Measurements from ENCODE around the gene IL11. TPM values are rescaled to one million over a fixed set of nuclear protein-coding genes. Genes with fewer than 3 reads are reported as not detected.
A peak's percentile ranks its signal among the peaks of the same experiment; 100 is the strongest.

Gene IL11
- total and polyA plus RNA-seq, 2 of the 13 experiments (the other 11 are each of a cell fraction or from before 2014, with no cell fraction given) = 2.5 to 2.9 TPM

- TF ChIP-seq PRDM4 (CRISPR knock-in tag; IDR thresholded peaks at IDR 0.05; ENCODE audit: borderline replicate concordance) (no peak), ZNF274 (CRISPR knock-in tag; IDR thresholded peaks at IDR 0.05) (no peak), ZNF12 (CRISPR knock-in tag; IDR thresholded peaks at IDR 0.05) (no peak), ZNF256 (CRISPR knock-in tag; conservative IDR thresholded peaks at IDR 0.05) (no peak), NBN (conservative IDR thresholded peaks at IDR 0.05) (no peak), RNF2 (conservative IDR thresholded peaks at IDR 0.05; ENCODE audit: low read depth) (no peak), NR2C2 (CRISPR knock-in tag; IDR thresholded peaks at IDR 0.05; ENCODE audit: borderline replicate concordance) (no peak), HINFP (CRISPR knock-in tag; IDR thresholded peaks at IDR 0.05; ENCODE audit: low read depth) (no peak), ZNF432 (CRISPR knock-in tag; IDR thresholded peaks at IDR 0.05; ENCODE audit: borderline replicate concordance) (no peak), SNRNP70 (IDR thresholded peaks at IDR 0.05; ENCODE audit: low read depth, low read length) (no peak), CHD2 (IDR thresholded peaks at IDR 0.05; ENCODE audit: low read depth, low read length) (peak; percentile 76), RFX1 (IDR thresholded peaks at IDR 0.05) (peak; percentile 95), ZBTB7A (CRISPR knock-in tag; IDR thresholded peaks at IDR 0.05) (no peak), HBP1 (CRISPR knock-in tag; IDR thresholded peaks at IDR 0.05; ENCODE audit: low read depth) (no peak), RFXANK (CRISPR knock-in tag; IDR thresholded peaks at IDR 0.05) (0 out of 2 replicates have a peak, but pooled peaks have one; percentile 50), FOXM1 (CRISPR knock-in tag; IDR thresholded peaks at IDR 0.05) (no peak), E2F2 (CRISPR knock-in tag; IDR thresholded peaks at IDR 0.05; ENCODE audit: borderline replicate concordance) (no peak), NR3C1 (CRISPR knock-in tag; IDR thresholded peaks at IDR 0.05) (no peak), HNF4A (CRISPR knock-in tag; IDR thresholded peaks at IDR 0.05) (no peak), ZNF33A (CRISPR knock-in tag; IDR thresholded peaks at IDR 0.05; ENCODE audit: borderline replicate concordance) (no peak), ZBTB8A (CRISPR knock-in tag; IDR thresholded peaks at IDR 0.05; ENCODE audit: borderline replicate concordance, low read depth) (no peak), E2F5 (CRISPR knock-in tag; conservative IDR thresholded peaks at IDR 0.05) (peak; percentile 76), MATR3 (CRISPR knock-in tag; IDR thresholded peaks at IDR 0.05) (no peak), ZNF7 (CRISPR knock-in tag; IDR thresholded peaks at IDR 0.05) (no peak), PLRG1 (conservative IDR thresholded peaks at IDR 0.05) (no peak)
Observed at GRCh38 chr19:55339105-55339888, 31.0 kb downstream of the IL11 start, which contains the start of gene KMT5C (continued).
